ENCODE data around the gene RNF225. TPM values are rescaled to one million over a fixed set of nuclear protein-coding genes. Genes with fewer than 3 reads are reported as not detected.

RNF225 gene
- total and polyA plus RNA-seq, 2 donors (not counting 3 experiments of a cell fraction or from before 2014, with no cell fraction given) = 0.58 TPM; not detected in 1

GRCh38 chr19:58350871-58351557 lies 44.4 kb upstream of the RNF225 start:
- peaks cover 5% of the 10 kb centered on the region for H3K4me1 ChIP-seq (ENCODE audit: control insufficient read depth, extremely low read depth, insufficient read depth, low read length)
- no peaks in the 10 kb centered on the region for H4K20me1 ChIP-seq (replicated peaks; ENCODE audit: control insufficient read depth, extremely low read depth, insufficient read depth, low read length)
- no peaks in the 10 kb centered on the region for H3K36me3 ChIP-seq (ENCODE audit: control insufficient read depth in 2 of 2, extremely low read depth in 1 of 2, insufficient read depth in 2 of 2, low read length in 2 of 2)
- ChIA-PET CTCF (no interaction called here), POLR2A (no interaction called here)
- dilution Hi-C loops (cut with MboI; ENCODE audit: extremely low pct_ligation_motif_present, low sequenced_read_pairs) (no loop called here), intact Hi-C loops (cut with micrococcal nuclease) (no loop called here)
- peaks cover 31 to 55% of the 10 kb centered on the region in 2 experiments for H3K27me3 ChIP-seq (ENCODE audit: control insufficient read depth in 2 of 2, insufficient read depth in 2 of 2, low read length in 2 of 2)
- H3K9me1 ChIP-seq (replicated peaks; ENCODE audit: control insufficient read depth, extremely low read depth, insufficient read depth, low read length) = no peaks in the 10 kb centered on the region
- H3K27ac ChIP-seq (ENCODE audit: insufficient read depth, low read depth, low read length) = no peak overlapping the region
- FAIRE-seq = no peak
- no peaks in the 10 kb centered on the region for H3K9me3 ChIP-seq (replicated peaks; ENCODE audit: control insufficient read depth, insufficient read depth, low read length)
- no peak for DNase-seq (ENCODE audit: low read depth, low spot score)
- no peak overlapping the region for H3K9ac ChIP-seq (replicated peaks; ENCODE audit: extremely low read depth, insufficient read depth, low read length)
- H2AFZ ChIP-seq (ENCODE audit: low read depth, low read length) = no peak overlapping the region
- H3K79me2 ChIP-seq (ENCODE audit: control insufficient read depth, insufficient read depth, low read length) = no peaks in the 10 kb centered on the region
- no TSS peak for BruUV-seq (replicated peaks)
- no peak overlapping the region for H3K4me3 ChIP-seq (replicated peaks in 1 of 3; ENCODE audit: insufficient read depth in 1 of 3, low read depth in 1 of 3, low read length in 3 of 3)
- TF ChIP-seq JUN (IDR thresholded peaks at IDR 0.05; ENCODE audit: borderline replicate concordance, insufficient read depth, insufficient read length, low read depth) (no peak), EZH2 (IDR thresholded peaks at IDR 0.05; ENCODE audit: borderline replicate concordance, low read depth, low read length, severe bottlenecking) (no peak), GATA2 (IDR thresholded peaks at IDR 0.05; ENCODE audit: insufficient read depth, insufficient read length, low read depth, low read length) (no peak), FOS (IDR thresholded peaks at IDR 0.05; ENCODE audit: borderline replicate concordance, insufficient read depth, low read length) (no peak), MAX (IDR thresholded peaks at IDR 0.05; ENCODE audit: insufficient read depth, insufficient read length) (no peak), POLR2AphosphoS5 (IDR thresholded peaks at IDR 0.05; ENCODE audit: insufficient read depth, low read depth, low read length) (no peak), POLR2A (IDR thresholded peaks at IDR 0.05; ENCODE audit: low read depth, low read length) (no peak), MYC (IDR thresholded peaks at IDR 0.05; ENCODE audit: low read depth, low read length) (no peak), CTCF (IDR thresholded peaks at IDR 0.05; ENCODE audit: extremely low read depth in 1 of 2, insufficient read depth in 1 of 2, low read depth in 1 of 2, low read length in 2 of 2) (no peak)
- no peak overlapping the region for H3K4me2 ChIP-seq (ENCODE audit: insufficient read depth, low read length)

Measured in endothelial cell of umbilical vein (primary cell).